Right kidney (tissue), 1 donor: Measurements from ENCODE around the gene LGALS3.

Experiments used
- DNase-seq: peaks from one replicate; pipeline ENCODE4 v3.0.0-alpha.2; 2016

The LGALS3 gene

GRCh38 chr14:55188686-55189295 lies 59.7 kb downstream of the LGALS3 start:
- DNase-seq, result no peak

- no peak for DNase-seq
Measured at GRCh38 chr14:55190906-55191202, 61.8 kb downstream of the LGALS3 start.

GRCh38 chr14:55191203-55192053 lies 62.4 kb downstream of the LGALS3 start, which contains the start of gene DLGAP5:
TSS of gene DLGAP5 (minus strand) at chr14:55191585. CDS start at chr14:55189179, 2,406 bp downstream.
- peak; percentile 84 for DNase-seq

- DNase-seq, result no peak
Measured at GRCh38 chr14:55192054-55192621, 63.1 kb downstream of the LGALS3 start.

GRCh38 chr14:55194656-55195355 lies 65.8 kb downstream of the LGALS3 start:
- DNase-seq, result no peak
